GM19324 (cell line): ENCODE results near the gene DAZAP1.

Experiments used
- ATAC-seq: cut with Tn5 transposase; IDR thresholded peaks from one replicate; pipeline ENCODE4 v1.9.1; 2021; ENCODE audit warnings: mild to moderate bottlenecking, moderate library complexity; ENCODE audit not compliant: unreplicated experiment, low FRiP score

Gene DAZAP1

DNA sequence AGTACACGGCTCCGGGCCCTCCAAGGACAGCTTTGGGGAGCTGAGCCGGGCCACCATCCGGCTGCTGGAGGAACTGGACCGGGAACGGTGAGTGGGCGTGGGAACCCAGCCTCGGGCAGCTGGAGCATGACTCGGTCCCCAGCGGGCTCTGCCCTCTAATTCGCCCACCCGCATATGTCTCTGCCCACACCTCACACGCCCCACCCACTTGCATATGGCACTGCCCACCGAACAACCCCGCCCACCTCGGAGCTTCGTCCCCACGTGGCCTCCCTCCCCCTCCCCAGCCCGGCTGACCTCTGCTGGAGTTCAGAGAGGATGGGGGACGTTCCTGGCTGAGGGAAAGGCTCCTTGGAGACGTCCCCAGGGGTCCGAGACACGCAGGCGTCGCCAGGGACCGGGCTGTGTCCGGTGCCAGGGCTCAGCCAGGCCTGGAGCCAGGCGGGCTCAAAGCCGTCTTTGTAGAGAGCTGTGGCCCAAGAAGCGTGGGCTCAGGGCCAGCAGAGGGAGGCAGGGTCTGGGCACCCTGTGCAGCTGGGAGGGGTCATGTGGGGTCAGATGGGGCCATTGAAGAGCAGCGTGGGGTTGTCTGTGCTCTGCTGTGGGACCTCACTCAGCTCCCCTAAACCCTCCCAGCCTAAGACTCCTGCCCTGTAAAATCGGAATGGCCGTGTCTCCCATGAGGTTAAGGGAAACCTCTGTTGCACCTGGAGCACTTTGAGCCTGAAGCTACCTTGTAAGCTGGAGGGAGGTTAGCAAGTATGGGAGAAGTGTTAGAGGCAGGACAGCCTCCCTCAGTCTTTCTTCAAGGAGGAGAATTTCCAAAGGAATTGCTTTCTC is 46.4 kb downstream of the DAZAP1 start:
- ATAC-seq, result no peak

DNA sequence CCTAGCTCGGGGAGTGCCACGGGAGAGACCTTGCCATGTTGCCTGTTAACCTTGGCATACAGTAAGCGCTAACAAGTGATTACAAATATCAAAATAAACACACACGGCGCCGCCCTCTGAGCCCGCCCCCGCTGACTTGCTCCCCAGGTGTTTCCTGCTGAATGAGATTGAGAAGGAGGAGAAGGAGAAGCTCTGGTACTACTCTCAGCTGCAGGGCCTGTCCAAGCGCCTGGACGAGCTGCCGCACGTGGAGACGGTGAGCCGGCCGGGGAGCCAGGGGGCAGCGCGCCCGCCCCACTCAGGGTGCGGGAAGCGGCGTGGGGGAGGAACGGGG is 47.6 kb downstream of the DAZAP1 start:
- no peak for ATAC-seq

DNA sequence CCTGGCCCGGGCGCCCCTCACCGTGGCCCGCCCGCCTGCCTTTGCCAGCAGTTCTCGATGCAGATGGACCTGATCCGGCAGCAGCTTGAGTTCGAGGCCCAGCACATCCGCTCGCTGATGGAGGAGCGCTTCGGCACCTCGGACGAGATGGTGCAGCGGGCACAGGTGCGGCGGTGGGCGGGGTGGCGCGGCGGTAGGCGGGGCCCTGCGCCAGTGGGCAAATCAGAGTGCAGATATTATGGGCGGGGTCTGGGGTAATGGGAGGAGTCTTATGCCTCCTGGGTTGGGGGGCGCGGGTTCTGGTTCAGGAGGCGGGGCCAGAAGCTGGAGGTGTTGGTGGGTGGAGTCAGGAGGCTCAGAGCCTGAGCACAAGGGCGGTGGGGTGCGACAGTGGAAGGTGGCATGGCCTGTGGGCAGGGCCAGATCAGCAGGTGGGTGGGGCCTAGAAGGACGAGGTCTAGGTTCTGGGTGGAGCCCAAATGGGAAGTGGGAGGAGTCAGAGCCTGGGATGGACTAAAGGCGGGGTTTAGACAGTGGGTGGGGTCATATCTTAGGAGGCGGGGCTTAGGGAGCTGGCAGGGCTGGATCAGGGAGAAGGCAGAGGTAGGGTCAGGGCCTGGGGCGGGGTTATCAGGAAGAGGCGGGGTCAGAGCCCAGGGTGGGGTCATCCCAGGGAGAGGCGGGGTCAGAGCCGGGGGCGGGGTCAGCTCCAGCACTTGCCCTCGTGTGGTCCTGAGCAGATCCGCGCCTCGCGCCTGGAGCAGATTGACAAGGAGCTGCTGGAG is 48.1 kb downstream of the DAZAP1 start:
- no peak for ATAC-seq

DNA sequence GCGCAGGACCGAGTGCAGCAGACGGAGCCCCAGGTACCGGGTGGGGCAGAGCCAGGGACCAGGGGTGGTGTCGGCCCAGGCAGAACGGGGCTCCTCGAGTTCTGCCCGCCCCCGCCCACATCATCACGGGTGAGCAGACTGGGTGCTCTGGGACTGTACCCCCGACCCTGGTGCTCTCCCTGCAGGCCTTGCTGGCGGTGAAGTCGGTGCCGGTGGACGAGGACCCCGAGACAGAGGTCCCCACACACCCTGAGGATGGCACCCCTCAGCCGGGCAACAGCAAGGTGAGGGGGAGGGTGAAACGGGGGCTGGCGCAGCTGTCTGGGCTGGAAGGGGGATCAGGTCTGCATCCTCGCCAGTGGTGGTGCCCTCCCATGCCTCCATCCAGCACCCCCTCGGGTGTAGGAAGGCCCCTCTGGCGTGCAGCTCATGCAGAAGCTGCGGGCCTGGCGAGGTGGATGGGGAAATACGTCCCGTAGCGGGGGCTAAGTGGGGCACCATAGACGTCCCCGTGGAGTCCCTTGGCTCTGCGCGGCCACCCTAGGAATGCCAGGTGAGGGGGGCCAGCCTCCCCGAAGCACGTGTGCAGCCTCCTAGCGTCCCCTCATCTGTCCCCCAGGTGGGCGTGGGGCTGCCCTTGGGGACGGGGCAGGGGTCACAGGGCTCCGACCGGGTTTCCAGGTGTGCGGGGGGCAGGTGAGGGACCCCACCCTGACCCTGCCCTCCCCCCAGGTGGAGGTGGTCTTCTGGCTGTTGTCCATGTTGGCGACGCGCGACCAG is 48.9 kb downstream of the DAZAP1 start:
- no peak for ATAC-seq

DNA sequence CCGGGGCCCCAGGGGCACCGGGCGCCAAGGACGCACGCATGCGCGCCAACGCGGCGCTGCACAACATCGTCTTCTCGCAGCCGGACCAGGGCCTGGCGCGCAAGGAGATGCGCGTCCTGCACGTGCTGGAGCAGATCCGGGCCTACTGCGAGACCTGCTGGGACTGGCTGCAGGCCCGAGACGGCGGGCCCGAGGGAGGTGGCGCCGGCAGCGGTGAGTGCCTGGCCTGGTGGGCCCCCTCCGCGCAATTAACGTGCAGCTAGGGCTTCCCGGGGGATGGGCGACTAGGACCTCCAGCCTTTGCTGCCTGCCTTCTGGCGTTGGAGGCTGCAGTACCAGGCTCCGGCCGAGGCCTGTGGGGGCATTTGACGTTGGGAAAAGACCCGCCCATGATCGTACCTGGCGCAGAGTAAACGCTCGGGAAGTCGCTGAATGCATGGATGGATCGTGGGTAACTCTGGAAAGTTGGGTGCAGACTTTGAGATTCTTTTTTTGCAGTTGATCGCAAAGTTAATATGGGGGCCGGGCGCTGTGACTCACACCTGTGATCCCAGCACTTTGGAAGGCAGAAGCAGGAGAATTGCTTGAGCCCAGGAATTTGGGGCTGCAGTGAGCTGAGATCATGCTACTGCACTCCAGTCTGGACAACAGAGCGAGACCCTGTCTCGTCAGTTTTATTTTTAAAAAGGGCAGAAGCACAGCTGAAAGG is 49.8 kb downstream of the DAZAP1 start:
- no peak for ATAC-seq

DNA sequence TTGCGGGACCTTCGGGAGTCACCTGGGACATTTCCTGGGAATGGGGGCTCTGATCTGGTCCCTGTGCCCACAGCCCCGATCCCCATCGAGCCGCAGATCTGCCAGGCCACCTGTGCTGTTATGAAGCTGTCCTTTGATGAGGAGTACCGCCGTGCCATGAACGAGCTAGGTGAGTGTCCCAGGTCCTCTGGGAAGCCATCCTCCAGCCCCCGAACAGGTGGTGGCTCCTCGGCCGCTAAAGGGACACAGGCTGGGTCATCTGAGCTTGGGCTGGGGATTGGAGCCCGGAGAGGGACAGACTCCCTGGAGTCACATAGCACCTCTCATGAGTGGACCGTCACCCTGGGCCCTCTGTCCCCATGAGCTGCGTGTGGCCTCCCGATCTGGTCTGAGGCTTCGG is 50.5 kb downstream of the DAZAP1 start:
- no peak for ATAC-seq

DNA sequence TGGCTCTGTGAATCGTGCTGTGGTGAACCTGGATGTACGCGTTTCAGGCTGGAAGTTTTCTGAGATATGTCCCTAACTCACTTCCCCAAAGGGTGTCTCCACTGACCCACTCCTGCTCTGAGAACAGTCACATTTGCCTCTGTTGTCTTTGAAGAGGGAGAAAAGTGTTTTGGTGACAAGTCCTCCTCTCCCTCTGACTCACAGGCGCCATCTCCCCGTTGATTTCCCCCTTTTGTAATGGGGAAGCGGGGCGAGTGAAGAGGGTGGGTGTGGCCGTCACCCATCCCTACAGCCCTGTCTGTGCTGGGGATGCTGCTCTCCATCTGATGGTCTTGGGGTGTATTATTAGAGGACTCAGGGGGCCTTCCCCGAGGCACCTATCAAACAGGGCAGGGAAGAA is 52.1 kb downstream of the DAZAP1 start:
- no peak for ATAC-seq

DNA sequence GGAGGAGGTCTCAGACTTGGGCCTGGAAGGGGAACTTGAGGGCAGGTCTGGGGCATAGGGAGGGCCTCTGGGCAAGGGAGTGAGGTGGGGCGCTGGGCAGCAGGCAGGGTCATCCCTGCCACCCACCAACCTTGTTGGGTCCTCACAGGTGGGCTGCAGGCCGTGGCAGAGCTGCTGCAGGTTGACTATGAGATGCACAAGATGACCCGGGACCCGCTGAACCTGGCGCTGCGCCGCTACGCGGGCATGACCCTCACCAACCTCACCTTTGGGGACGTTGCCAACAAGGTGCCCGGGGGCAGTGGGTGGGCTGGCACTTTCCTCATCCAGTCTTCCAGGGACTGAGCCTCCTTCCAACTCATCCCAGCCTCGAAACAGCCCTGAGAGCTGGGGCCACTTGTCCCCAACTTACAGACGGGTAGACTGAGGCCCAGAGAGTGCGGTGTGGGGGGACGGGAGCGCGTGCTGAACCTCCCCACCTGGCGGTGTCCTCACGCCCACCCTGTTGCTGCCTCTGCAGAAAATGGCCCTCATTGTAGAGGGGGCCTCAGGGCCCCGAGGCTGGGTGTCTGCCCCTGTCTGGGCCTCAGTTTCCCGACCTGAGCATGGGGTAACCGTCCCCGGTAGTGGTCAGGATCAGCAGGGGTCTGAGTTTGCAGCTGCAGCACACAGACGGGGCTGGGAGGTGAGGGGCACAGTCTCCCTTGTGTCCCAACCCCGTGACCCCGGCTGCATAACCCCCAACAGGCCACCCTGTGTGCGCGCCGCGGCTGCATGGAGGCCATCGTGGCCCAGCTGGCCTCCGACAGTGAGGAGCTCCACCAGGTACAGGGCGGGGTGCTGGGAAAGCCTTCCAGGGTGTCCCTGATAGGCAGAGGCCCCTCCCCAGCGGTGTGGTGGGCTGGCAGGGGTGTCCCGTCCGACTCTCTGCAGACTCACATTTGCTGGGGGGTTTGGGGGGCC is 52.9 kb downstream of the DAZAP1 start:
- no peak for ATAC-seq

DNA sequence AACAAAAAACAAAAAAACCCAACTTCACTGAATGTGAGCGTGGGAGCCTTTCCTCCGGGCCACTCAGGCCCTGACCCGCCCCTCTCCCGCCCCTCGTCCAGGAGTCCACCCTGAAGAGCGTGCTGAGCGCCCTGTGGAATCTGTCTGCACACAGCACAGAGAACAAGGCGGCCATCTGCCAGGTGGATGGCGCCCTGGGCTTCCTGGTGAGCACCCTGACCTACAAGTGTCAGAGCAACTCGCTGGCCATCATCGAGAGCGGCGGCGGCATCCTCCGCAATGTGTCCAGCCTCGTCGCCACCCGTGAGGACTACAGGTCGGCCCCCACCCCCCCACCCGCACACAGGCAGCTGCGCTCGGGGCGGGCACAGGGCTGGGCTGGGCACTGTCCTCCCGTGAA is 54.5 kb downstream of the DAZAP1 start:
- ATAC-seq, result no peak

DNA sequence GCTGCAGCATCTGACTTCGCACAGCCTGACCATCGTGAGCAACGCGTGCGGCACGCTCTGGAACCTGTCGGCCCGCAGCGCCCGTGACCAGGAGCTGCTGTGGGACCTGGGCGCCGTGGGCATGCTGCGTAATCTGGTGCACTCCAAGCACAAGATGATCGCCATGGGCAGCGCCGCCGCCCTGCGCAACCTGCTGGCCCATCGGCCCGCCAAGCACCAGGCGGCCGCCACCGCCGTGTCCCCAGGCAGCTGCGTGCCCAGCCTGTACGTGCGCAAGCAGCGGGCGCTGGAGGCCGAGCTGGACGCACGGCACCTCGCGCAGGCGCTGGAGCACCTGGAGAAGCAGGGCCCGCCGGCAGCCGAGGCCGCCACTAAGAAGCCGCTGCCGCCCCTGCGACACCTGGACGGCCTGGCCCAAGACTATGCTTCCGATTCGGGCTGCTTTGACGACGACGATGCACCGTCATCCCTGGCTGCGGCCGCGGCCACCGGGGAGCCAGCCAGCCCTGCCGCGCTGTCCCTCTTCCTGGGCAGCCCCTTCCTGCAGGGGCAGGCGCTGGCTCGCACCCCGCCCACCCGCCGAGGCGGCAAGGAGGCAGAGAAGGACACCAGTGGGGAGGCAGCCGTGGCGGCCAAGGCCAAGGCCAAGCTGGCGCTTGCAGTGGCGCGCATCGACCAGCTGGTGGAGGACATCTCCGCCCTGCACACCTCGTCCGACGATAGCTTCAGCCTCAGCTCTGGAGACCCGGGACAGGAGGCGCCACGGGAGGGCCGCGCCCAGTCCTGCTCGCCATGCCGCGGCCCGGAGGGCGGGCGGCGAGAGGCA is 58.0 kb downstream of the DAZAP1 start:
- no peak for ATAC-seq

DNA sequence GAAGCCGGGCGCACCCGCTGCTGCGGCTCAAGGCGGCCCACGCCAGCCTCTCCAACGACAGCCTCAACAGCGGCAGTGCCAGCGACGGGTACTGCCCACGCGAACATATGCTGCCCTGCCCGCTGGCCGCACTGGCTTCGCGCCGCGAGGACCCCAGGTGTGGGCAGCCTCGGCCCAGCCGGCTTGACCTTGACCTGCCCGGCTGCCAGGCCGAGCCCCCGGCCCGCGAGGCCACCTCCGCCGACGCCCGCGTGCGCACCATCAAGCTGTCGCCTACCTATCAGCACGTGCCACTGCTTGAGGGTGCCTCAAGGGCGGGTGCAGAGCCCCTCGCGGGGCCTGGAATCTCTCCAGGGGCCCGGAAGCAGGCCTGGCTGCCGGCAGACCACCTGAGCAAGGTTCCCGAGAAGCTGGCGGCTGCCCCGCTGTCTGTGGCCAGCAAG is 58.7 kb downstream of the DAZAP1 start:
- no peak for ATAC-seq

DNA sequence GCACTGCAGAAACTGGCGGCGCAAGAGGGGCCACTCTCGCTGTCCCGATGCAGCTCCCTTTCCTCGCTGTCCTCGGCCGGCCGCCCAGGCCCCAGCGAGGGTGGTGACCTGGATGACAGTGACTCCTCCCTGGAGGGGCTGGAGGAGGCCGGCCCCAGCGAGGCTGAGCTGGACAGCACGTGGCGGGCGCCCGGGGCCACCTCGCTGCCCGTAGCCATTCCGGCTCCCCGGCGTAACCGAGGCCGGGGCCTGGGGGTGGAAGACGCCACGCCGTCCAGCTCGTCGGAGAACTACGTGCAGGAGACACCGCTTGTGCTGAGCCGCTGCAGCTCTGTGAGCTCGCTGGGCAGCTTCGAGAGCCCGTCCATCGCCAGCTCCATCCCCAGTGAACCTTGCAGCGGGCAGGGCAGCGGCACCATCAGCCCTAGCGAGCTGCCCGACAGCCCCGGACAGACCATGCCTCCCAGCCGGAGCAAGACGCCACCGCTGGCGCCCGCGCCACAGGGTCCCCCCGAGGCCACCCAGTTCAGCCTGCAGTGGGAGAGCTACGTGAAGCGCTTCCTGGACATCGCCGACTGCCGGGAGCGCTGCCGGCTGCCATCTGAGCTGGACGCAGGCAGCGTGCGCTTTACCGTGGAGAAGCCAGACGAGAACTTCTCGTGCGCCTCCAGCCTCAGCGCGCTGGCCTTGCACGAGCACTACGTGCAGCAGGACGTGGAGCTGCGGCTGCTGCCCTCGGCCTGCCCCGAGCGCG is 59.3 kb downstream of the DAZAP1 start:
- ATAC-seq, result no peak

DNA sequence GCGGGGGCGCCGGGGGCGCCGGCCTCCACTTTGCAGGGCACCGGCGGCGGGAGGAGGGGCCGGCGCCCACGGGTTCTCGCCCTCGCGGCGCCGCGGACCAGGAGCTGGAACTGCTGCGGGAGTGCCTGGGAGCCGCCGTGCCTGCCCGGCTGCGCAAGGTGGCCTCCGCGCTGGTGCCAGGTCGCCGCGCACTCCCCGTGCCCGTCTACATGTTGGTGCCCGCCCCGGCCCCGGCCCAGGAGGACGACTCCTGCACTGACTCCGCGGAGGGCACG is 59.8 kb downstream of the DAZAP1 start:
- ATAC-seq, result no peak

DNA sequence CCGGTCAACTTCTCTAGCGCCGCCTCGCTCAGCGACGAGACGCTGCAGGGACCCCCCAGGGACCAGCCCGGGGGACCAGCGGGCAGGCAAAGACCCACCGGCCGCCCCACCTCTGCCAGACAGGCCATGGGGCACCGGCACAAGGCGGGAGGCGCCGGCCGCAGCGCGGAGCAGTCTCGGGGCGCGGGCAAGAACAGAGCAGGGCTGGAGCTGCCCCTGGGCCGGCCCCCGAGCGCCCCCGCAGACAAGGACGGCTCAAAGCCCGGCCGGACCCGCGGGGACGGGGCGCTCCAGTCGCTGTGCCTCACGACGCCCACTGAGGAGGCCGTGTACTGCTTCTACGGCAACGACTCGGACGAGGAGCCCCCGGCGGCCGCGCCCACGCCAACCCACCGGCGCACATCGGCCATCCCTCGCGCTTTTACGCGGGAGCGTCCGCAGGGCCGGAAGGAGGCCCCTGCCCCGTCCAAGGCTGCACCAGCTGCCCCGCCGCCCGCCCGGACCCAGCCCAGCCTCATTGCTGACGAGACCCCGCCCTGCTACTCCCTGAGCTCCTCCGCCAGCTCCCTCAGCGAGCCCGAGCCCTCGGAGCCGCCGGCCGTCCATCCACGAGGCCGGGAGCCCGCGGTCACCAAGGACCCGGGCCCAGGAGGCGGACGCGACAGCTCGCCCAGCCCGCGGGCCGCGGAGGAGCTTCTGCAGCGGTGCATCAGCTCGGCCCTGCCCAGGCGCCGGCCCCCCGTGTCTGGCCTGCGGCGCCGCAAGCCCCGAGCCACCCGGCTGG is 60.3 kb downstream of the DAZAP1 start:
- ATAC-seq, result no peak

DNA sequence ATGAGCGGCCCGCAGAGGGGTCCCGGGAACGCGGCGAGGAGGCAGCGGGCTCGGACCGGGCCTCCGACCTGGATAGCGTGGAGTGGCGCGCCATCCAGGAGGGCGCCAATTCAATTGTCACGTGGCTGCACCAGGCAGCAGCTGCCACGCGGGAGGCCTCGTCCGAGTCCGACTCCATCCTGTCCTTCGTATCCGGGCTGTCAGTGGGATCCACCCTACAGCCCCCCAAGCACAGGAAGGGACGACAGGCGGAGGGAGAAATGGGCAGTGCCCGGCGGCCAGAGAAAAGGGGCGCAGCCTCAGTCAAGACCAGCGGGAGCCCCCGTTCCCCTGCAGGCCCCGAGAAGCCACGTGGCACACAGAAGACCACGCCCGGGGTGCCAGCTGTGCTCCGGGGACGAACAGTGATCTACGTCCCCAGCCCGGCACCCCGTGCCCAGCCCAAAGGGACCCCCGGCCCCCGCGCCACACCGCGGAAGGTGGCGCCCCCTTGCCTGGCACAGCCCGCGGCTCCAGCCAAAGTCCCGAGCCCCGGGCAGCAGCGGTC is 61.0 kb downstream of the DAZAP1 start:
- ATAC-seq, result no peak

DNA sequence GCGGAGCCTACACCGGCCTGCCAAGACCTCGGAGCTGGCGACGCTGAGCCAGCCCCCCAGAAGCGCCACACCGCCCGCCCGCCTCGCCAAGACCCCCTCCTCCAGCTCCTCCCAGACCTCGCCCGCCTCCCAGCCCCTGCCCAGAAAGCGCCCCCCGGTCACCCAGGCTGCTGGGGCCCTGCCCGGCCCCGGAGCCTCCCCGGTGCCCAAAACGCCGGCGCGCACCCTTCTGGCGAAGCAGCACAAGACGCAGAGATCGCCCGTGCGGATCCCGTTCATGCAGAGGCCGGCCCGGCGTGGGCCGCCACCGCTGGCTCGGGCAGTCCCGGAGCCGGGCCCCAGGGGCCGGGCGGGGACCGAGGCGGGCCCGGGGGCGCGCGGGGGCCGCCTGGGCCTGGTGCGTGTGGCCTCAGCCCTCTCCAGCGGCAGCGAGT is 61.5 kb downstream of the DAZAP1 start:
- no peak for ATAC-seq
